Neuron (in vitro differentiated cells): ENCODE data around the gene SLC6A4.

ENCODE experiments used
- H2AFZ ChIP-seq: one replicate; pipeline ENCODE4 v1.6.1; 2013; ENCODE audit warnings: low read depth, mild to moderate bottlenecking, inconsistent platforms, low read length, moderate library complexity
- H3K27me3 ChIP-seq: one replicate; pipeline ENCODE4 v1.6.1; 2013; ENCODE audit warnings: low read length; ENCODE audit not compliant: insufficient read depth
- H3K36me3 ChIP-seq: one replicate; pipeline ENCODE4 v1.6.1; 2013; ENCODE audit warnings: low read length; ENCODE audit not compliant: insufficient read depth
- H3K4me1 ChIP-seq: one replicate; pipeline ENCODE4 v1.6.1; 2013; ENCODE audit warnings: low read length; ENCODE audit not compliant: insufficient read depth
- H3K4me3 ChIP-seq: 2 replicates; pipeline ENCODE4 v1.5.1; 2013; ENCODE audit warnings: mild to moderate bottlenecking, low read length, moderate library complexity
- H3K9me3 ChIP-seq: one replicate; pipeline ENCODE4 v1.6.1; 2013; ENCODE audit warnings: low read length

Gene SLC6A4

DNA sequence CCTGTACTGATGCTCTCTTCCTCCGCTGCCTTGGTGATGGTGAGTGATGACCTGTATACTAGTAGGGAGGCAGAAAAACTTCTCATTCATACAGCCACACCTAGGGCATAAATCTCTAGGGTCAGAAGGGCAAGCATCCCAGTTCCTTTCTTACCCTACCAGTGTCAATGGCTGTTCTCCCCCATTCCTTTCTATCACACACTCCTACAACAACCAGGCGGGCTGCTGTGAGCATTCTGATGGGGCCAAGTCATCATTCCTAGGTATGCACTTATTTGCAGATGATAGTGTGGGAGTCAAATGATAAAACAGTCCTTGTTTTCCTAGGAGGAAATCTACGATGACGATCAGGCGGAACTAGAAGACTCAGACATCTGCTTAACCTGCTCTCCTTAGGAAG lies 14.0 kb upstream of the SLC6A4 start:
- Histone ChIP-seq H2AFZ (no peak overlapping the region), H3K4me1 (no peaks in the 10 kb centered on the region), H3K36me3 (peaks cover 18% of the 10 kb centered on the region), H3K27me3 (no peaks in the 10 kb centered on the region), H3K9me3 (no peaks in the 10 kb centered on the region), H3K4me3 (no peak overlapping the region)

DNA sequence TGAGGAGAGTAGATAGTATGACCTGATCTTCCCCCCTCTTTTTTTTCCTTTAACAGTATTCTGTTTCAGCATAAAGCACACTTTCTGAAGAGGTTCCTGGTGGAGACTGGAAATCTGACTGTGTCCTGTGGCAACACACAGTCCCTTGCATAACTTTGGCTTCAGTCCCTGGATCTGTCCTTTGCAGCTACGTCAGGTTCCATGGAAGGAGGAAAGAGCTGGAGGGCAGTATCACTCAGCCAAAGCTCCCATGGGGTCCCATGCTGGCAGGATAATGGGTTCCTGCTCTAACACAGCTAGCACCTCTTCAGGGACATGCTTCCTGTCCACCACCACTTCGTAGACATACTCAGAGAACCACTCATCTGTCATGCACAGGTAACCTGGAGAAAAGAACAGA lies 13.3 kb upstream of the SLC6A4 start:
- no peak overlapping the region for H2AFZ ChIP-seq
- peaks cover 18% of the 10 kb centered on the region for H3K36me3 ChIP-seq
- H3K4me3 ChIP-seq = no peak overlapping the region
- H3K27me3 ChIP-seq = no peaks in the 10 kb centered on the region
- no peaks in the 10 kb centered on the region for H3K4me1 ChIP-seq
- H3K9me3 ChIP-seq = no peaks in the 10 kb centered on the region

- no peak overlapping the region for H3K4me3 ChIP-seq
- H3K9me3 ChIP-seq = no peaks in the 10 kb centered on the region
- H3K27me3 ChIP-seq = no peaks in the 10 kb centered on the region
- H2AFZ ChIP-seq = no peak overlapping the region
- peaks cover 18% of the 10 kb centered on the region for H3K36me3 ChIP-seq
- H3K4me1 ChIP-seq = no peaks in the 10 kb centered on the region
These were observed 11.0 kb upstream of the SLC6A4 start for GRCh38 chr17:30246460-30246859.

DNA sequence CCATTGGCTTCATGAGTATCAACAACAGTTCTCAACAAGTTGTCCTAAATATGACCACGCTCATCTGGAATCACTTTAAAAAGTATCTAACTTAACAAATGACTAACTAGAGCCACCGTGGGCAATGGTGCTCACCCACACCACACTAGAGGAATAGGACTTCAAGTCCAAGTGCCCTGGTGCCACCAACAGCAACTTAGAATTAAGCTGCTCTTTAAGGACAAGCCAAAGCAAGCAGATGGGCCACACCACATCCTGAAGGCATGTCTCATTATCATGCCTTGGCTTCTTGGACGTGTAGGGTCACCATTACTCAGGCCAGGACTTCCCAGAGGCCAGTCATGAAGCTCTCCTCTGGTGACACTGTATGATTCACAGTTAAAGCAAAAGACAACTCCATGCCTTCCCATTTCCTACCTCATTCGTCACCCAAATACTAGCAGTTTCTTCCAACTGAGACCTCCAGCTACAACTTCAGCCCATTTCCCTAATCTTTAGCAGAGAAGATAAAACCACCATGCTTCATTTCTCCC lies 9.4 kb upstream of the SLC6A4 start:
- H3K9me3 ChIP-seq = peaks cover 3% of the 10 kb centered on the region
- H2AFZ ChIP-seq = no peak overlapping the region
- H3K4me1 ChIP-seq = no peaks in the 10 kb centered on the region
- H3K27me3 ChIP-seq = peaks cover 3% of the 10 kb centered on the region
- H3K36me3 ChIP-seq = peaks cover 16% of the 10 kb centered on the region
- H3K4me3 ChIP-seq = no peak overlapping the region

DNA sequence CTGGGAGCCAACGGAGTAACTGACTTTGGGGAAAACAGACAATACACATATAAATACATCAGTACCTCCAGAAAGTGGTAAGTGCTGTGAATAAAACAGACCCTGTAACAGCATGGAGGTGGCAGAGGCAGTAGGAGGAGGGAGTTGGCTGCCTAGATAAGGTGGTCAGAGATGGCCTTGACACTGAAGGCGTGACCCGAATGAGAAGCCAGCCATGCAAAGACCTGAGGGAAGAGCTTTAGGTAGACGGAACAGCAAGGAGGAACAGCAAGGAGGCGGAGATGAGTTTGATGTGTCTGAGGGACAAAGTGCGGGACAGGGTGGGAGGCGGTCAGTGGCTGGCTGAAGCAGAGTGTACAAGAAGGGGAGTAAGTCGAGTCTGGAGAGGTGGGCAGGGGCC lies 8.1 kb upstream of the SLC6A4 start:
- H3K4me1 ChIP-seq = peaks cover 3% of the 10 kb centered on the region
- no peak overlapping the region for H3K4me3 ChIP-seq
- H3K36me3 ChIP-seq = peaks cover 11% of the 10 kb centered on the region
- no peak overlapping the region for H2AFZ ChIP-seq
- peaks cover 17% of the 10 kb centered on the region for H3K27me3 ChIP-seq
- peaks cover 3% of the 10 kb centered on the region for H3K9me3 ChIP-seq

GRCh38 chr17:30243002-30243401 lies 7.5 kb upstream of the SLC6A4 start:
- H3K36me3 ChIP-seq = peaks cover 6% of the 10 kb centered on the region
- H3K27me3 ChIP-seq = peaks cover 22% of the 10 kb centered on the region
- peaks cover 3% of the 10 kb centered on the region for H3K9me3 ChIP-seq
- H3K4me1 ChIP-seq = peaks cover 8% of the 10 kb centered on the region
- no peak overlapping the region for H3K4me3 ChIP-seq
- H2AFZ ChIP-seq = no peak overlapping the region

DNA sequence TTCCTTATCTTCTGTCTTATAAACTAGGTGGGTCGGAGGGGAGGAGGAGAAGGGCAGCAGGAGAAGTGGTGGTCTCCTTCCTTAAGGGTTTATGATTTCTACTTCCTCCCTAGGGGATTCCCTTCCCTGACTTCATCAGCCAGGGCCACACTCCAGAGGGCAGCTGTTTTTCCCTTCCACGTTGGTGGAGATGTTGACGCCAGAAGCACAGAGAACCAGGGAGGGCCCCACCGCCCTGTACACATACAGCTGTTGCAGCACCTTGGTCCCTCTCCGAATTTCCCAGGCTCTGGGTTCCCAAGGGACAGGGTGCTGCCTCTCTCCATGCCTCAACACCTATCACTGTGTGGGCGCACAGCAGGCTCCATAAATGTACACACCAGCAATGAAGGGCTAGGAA lies 5.6 kb upstream of the SLC6A4 start:
- peaks cover 16% of the 10 kb centered on the region for H3K4me1 ChIP-seq
- no peaks in the 10 kb centered on the region for H3K36me3 ChIP-seq
- H3K4me3 ChIP-seq = no peak overlapping the region
- H3K9me3 ChIP-seq = peaks cover 3% of the 10 kb centered on the region
- H2AFZ ChIP-seq = no peak overlapping the region
- H3K27me3 ChIP-seq = peaks cover 34% of the 10 kb centered on the region

DNA sequence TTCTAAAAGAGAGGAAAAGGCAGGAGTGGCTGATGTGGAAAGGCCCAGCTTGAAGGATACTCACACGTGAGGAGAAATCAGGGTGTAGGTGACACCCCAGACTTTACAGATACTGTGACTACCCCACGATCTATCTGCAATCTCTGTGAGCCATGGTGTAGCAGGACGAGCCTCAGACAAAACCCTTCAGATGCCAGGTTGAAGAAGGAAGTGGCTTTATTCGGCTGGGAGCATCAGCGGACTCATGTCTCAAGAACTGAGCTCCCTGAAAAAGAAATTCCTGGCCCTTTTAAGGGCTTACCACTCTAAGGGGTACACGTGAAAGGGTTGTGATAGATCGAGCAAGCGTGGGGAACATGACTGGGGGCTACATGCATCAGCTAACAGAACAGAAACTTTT lies 4.7 kb upstream of the SLC6A4 start:
- no peak overlapping the region for H2AFZ ChIP-seq
- H3K27me3 ChIP-seq = peaks cover 42% of the 10 kb centered on the region
- H3K4me1 ChIP-seq = peaks cover 23% of the 10 kb centered on the region
- H3K9me3 ChIP-seq = peaks cover 3% of the 10 kb centered on the region
- no peak overlapping the region for H3K4me3 ChIP-seq
- no peaks in the 10 kb centered on the region for H3K36me3 ChIP-seq

GRCh38 chr17:30239089-30239462 lies 3.6 kb upstream of the SLC6A4 start:
- peaks cover 3% of the 10 kb centered on the region for H3K9me3 ChIP-seq
- H3K4me3 ChIP-seq = no peak overlapping the region
- H3K36me3 ChIP-seq = no peaks in the 10 kb centered on the region
- no peak overlapping the region for H2AFZ ChIP-seq
- peaks cover 24% of the 10 kb centered on the region for H3K4me1 ChIP-seq
- peaks cover 47% of the 10 kb centered on the region for H3K27me3 ChIP-seq

GRCh38 chr17:30238387-30239088 lies 3.0 kb upstream of the SLC6A4 start:
- Histone ChIP-seq H3K4me3 (no peak overlapping the region), H3K36me3 (no peaks in the 10 kb centered on the region), H3K4me1 (peaks cover 24% of the 10 kb centered on the region), H3K27me3 (peaks cover 50% of the 10 kb centered on the region), H2AFZ (no peak overlapping the region), H3K9me3 (peaks cover 3% of the 10 kb centered on the region)

- Histone ChIP-seq H3K4me1 (peaks cover 24% of the 10 kb centered on the region), H3K9me3 (peaks cover 3% of the 10 kb centered on the region), H3K27me3 (peaks cover 56% of the 10 kb centered on the region), H3K4me3 (no peak overlapping the region), H3K36me3 (no peaks in the 10 kb centered on the region), H2AFZ (no peak overlapping the region)
These were observed 2.5 kb upstream of the SLC6A4 start for GRCh38 chr17:30238003-30238344.

- Histone ChIP-seq H3K36me3 (no peaks in the 10 kb centered on the region), H3K9me3 (peaks cover 3% of the 10 kb centered on the region), H2AFZ (no peak overlapping the region), H3K27me3 (peaks cover 60% of the 10 kb centered on the region), H3K4me3 (no peak overlapping the region), H3K4me1 (peaks cover 24% of the 10 kb centered on the region)
These were observed 2.0 kb upstream of the SLC6A4 start for GRCh38 chr17:30237296-30238002.

DNA sequence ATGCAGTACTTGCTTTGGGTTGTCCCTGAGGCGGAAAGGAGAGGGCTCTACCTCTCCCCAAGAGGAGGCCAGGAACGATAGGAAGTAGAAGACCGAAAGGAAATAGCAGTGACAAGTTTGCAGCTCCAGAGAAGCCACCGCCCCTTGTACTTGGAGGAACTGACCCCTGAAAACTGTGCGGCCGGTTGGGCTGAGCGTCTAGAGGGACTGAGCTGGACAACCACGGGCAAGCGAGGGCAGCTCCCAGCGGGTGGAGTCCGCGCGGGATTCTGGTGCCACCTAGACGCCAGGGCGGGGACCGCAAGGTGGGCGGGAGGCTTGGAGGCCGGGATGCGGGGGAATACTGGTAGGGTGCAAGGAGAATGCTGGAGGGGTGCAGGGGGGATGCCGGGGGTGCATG lies 1.3 kb upstream of the SLC6A4 start:
- H2AFZ ChIP-seq = no peak overlapping the region
- peaks cover 3% of the 10 kb centered on the region for H3K9me3 ChIP-seq
- H3K36me3 ChIP-seq = no peaks in the 10 kb centered on the region
- H3K27me3 ChIP-seq = peaks cover 67% of the 10 kb centered on the region
- peaks cover 24% of the 10 kb centered on the region for H3K4me1 ChIP-seq
- H3K4me3 ChIP-seq = no peak overlapping the region
